ENCODE data around the gene SOCS7.

DNA sequence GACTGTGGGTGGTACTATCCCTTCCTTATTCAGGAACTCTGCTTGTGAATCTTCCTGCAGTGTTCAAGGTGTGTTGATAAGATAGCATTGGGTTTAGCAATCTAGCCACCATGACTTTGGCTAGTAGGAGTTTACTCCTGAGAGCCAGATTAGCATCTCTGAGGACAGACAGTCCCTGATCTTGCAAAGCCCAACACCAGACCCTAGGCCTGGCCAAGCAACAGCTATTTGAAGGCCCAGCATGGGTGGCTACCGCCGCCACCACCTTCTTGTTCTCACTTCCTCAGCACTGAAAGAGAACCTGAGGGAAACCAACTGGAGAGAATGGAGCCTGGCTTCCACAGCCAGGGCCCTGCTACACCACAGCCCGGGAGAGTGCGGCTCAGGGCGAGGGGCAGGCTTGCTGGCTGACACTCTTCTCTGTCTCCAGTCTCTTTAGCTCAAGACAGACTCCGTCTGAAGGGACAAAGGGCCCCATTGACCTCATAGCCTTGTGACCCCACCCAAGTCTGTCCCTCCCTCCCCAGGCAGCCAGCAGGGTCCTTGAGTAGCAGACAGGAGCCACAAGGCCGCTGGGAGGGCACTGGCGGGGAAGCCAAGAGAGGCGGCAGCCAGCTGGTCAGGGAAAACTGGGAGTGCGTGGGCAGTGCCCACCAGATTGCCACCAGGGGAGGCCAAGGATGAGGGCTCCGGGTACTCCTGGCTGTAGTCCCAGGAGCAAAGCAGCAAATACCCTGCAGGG, 65.7 kb downstream of the SOCS7 start:
- TF ChIP-seq, protein P1, sequence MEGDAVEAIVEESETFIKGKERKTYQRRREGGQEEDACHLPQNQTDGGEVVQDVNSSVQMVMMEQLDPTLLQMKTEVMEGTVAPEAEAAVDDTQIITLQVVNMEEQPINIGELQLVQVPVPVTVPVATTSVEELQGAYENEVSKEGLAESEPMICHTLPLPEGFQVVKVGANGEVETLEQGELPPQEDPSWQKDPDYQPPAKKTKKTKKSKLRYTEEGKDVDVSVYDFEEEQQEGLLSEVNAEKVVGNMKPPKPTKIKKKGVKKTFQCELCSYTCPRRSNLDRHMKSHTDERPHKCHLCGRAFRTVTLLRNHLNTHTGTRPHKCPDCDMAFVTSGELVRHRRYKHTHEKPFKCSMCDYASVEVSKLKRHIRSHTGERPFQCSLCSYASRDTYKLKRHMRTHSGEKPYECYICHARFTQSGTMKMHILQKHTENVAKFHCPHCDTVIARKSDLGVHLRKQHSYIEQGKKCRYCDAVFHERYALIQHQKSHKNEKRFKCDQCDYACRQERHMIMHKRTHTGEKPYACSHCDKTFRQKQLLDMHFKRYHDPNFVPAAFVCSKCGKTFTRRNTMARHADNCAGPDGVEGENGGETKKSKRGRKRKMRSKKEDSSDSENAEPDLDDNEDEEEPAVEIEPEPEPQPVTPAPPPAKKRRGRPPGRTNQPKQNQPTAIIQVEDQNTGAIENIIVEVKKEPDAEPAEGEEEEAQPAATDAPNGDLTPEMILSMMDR (conservative IDR thresholded peaks at IDR 0.05 in 1 of 2, IDR thresholded peaks at IDR 0.05 in 1 of 2; ENCODE audit: low read depth in 1 of 2, low read length in 2 of 2): no peak
- no peak for TF ChIP-seq EZH2 (IDR thresholded peaks at IDR 0.05; ENCODE audit: low read length, missing control alignments)
